ENCODE measurements around the gene SRSF10. TPM values are rescaled to one million over a fixed set of nuclear protein-coding genes. Genes with fewer than 3 reads are reported as not detected.

The SRSF10 gene
- total and polyA plus RNA-seq, 2 experiments from 2014 or later, result 196 to 275 TPM

DNA sequence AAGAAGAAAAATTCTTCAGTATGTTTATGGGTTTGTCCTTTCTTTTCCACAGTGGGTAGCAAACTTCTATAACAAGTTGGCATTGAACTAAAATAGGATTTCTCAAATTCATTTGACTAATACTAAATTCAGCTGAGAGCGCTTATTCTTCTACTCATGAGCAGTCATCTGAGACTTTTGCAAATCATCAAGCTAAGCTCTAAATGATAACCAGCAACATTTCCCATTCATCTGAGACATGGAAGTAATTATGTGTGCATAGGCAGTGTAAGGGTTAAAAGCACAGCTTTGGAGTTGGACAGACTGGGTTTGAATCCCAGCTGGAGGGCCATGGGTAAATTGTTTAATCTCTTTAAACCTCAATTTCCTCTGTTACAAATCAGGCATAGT is 48.6 kb downstream of the SRSF10 start (continued):
- TF ChIP-seq, protein P1, sequence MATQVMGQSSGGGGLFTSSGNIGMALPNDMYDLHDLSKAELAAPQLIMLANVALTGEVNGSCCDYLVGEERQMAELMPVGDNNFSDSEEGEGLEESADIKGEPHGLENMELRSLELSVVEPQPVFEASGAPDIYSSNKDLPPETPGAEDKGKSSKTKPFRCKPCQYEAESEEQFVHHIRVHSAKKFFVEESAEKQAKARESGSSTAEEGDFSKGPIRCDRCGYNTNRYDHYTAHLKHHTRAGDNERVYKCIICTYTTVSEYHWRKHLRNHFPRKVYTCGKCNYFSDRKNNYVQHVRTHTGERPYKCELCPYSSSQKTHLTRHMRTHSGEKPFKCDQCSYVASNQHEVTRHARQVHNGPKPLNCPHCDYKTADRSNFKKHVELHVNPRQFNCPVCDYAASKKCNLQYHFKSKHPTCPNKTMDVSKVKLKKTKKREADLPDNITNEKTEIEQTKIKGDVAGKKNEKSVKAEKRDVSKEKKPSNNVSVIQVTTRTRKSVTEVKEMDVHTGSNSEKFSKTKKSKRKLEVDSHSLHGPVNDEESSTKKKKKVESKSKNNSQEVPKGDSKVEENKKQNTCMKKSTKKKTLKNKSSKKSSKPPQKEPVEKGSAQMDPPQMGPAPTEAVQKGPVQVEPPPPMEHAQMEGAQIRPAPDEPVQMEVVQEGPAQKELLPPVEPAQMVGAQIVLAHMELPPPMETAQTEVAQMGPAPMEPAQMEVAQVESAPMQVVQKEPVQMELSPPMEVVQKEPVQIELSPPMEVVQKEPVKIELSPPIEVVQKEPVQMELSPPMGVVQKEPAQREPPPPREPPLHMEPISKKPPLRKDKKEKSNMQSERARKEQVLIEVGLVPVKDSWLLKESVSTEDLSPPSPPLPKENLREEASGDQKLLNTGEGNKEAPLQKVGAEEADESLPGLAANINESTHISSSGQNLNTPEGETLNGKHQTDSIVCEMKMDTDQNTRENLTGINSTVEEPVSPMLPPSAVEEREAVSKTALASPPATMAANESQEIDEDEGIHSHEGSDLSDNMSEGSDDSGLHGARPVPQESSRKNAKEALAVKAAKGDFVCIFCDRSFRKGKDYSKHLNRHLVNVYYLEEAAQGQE (IDR thresholded peaks at IDR 0.05; ENCODE audit: unreplicated experiment), result no peak
- TF ChIP-seq, protein P2, sequence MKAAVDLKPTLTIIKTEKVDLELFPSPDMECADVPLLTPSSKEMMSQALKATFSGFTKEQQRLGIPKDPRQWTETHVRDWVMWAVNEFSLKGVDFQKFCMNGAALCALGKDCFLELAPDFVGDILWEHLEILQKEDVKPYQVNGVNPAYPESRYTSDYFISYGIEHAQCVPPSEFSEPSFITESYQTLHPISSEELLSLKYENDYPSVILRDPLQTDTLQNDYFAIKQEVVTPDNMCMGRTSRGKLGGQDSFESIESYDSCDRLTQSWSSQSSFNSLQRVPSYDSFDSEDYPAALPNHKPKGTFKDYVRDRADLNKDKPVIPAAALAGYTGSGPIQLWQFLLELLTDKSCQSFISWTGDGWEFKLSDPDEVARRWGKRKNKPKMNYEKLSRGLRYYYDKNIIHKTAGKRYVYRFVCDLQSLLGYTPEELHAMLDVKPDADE (IDR thresholded peaks at IDR 0.05), result no peak
- TF ChIP-seq ZNF331 (CRISPR knock-in tag; IDR thresholded peaks at IDR 0.05; ENCODE audit: low read depth), result no peak
- no peak for TF ChIP-seq CREB1 (CRISPR knock-in tag; IDR thresholded peaks at IDR 0.05; ENCODE audit: low read depth)
- no peak for TF ChIP-seq NANOG (IDR thresholded peaks at IDR 0.05; ENCODE audit: borderline replicate concordance)
- no peak for TF ChIP-seq EZH2 (IDR thresholded peaks at IDR 0.05; ENCODE audit: low read depth, unreplicated experiment)
- no peak for TF ChIP-seq ZNF114 (CRISPR knock-in tag; IDR thresholded peaks at IDR 0.05)

DNA sequence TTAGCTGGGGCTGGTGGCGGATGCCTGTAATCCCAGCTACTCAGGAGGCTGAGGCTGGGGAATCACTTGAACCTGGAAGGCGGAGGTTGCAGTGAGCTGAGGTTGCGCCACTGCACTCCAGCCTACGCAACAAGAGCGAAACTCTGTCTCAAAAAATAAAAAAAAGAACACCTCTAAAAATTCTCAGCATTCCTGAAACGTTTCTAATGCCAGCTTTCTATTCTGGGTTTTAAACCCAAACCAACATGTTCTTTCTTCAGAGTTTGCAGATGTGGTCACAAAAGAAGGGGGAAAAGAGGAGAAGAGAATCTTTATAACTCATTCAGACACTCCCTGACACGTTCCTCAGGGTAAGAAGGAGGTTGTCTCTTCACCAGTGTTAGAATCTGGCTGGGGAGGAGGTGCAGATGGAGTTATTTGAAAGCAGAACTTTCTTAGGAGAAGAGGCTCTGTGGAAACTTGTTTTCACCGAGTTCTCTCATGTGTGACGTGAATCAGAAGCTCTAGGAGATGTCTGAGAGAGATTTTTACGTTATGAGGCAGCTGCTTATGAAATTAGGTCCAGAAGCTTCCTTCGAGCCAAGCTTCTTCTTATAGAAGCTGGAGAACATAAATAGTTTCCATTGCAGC is 49.2 kb downstream of the SRSF10 start:
- Histone ChIP-seq H3F3A (replicated peaks; ENCODE audit: low read depth) (no peaks in the 10 kb centered on the region), H3K79me2 (replicated peaks; ENCODE audit: insufficient read depth) (no peaks in the 10 kb centered on the region), H3K4me3 (no peak overlapping the region), H3K4me2 (peak overlapping the region; percentile 17; the same call in 1 of the 2 replicates), H3K4me1 (ENCODE audit: insufficient read depth) (no peaks in the 10 kb centered on the region), H4K20me1 (replicated peaks; ENCODE audit: insufficient read depth) (no peaks in the 10 kb centered on the region), H3K27me3 (ENCODE audit: insufficient read depth) (no peaks in the 10 kb centered on the region), H2AFZ (0 out of 2 replicates have a peak overlapping the region, but pooled peaks have one; percentile 5), H3K9me2 (ENCODE audit: insufficient read depth) (no peaks in the 10 kb centered on the region), H3K27ac (ENCODE audit: low read depth) (no peak overlapping the region), H3K36me3 (ENCODE audit: insufficient read depth) (no peaks in the 10 kb centered on the region)
- no peak for DNase-seq (ENCODE audit: low spot score)
- peaks cover 4% of the 10 kb centered on the region; the same call in 2 of the 3 replicates for H3K9me3 Mint-ChIP-seq
- H3K27me3 Mint-ChIP-seq (ENCODE audit: insufficient read depth, low read depth, poor library complexity), result peaks cover 7% of the 10 kb centered on the region
- ATAC-seq, result no peak
- H3K4me1 Mint-ChIP-seq, result 0 out of 3 replicates have a peak, but pooled peaks cover 4% of the 10 kb centered on the region
- H3K27ac Mint-ChIP-seq, result no peak overlapping the region; the same call in 1 of the 2 replicates
- H3K4me3 Mint-ChIP-seq, result no peak overlapping the region
- peaks cover 3% of the 10 kb centered on the region; the same call in 1 of the 3 replicates for H3K36me3 Mint-ChIP-seq (ENCODE audit: low read depth)
- no peak for TF ChIP-seq CREB1 (CRISPR knock-in tag; IDR thresholded peaks at IDR 0.05; ENCODE audit: low read depth)
- TF ChIP-seq ZNF462 (CRISPR knock-in tag; IDR thresholded peaks at IDR 0.05), result no peak
- no peak for TF ChIP-seq CTCF (conservative IDR thresholded peaks at IDR 0.05; ENCODE audit: low read depth in 2 of 2)
- no peak for TF ChIP-seq STAT1 (IDR thresholded peaks at IDR 0.05; ENCODE audit: unreplicated experiment)
- TF ChIP-seq POLR2AphosphoS5 (IDR thresholded peaks at IDR 0.05; ENCODE audit: low read depth), result no peak
- no peak for TF ChIP-seq JUNB (IDR thresholded peaks at IDR 0.05; ENCODE audit: unreplicated experiment)

Measured in GM23338 (cell line).